GM23338 (cell line): Measurements from ENCODE around the gene CHMP5. TPM values are rescaled to one million over a fixed set of nuclear protein-coding genes. Genes with fewer than 3 reads are reported as not detected.

Experiments used
- ATAC-seq: fragments of 200-7000 bp; cut with Tn5 transposase; 3 replicates; pipeline ENCODE4 v1.9.1; 2020
- DNase-seq: peaks from one replicate; pipeline ENCODE4 v3.0.0-alpha.2; 2015; ENCODE audit warnings: low spot score
- H2AFZ ChIP-seq: fragments of 200-600 bp; sonication (generic); 2 replicates; pipeline ENCODE4 v1.8.0; 2016; ENCODE audit warnings: antibody characterized with exemption, mild to moderate bottlenecking, moderate library complexity
- H3F3A ChIP-seq: fragments of 200-600 bp; sonication (generic); replicated peaks from 2 replicates; pipeline ENCODE4 v1.8.0; 2017; ENCODE audit warnings: antibody characterized with exemption, mixed run types, low read depth
- H3K27ac ChIP-seq: fragments of 200-600 bp; sonication (generic); 2 replicates; pipeline ENCODE4 v1.6.1; 2016; ENCODE audit warnings: low read depth
- H3K27me3 ChIP-seq: fragments of 200-600 bp; sonication (generic); 2 replicates; pipeline ENCODE4 v1.8.0; 2016; ENCODE audit warnings: mild to moderate bottlenecking, mixed run types, moderate library complexity; ENCODE audit not compliant: insufficient read depth
- H3K36me3 ChIP-seq: fragments of 200-600 bp; sonication (generic); 2 replicates; pipeline ENCODE4 v1.8.0; 2016; ENCODE audit warnings: mild to moderate bottlenecking; ENCODE audit not compliant: insufficient read depth
- H3K4me1 ChIP-seq: fragments of 200-600 bp; sonication (generic); 2 replicates; pipeline ENCODE4 v1.8.0; 2016; ENCODE audit warnings: mild to moderate bottlenecking, moderate library complexity; ENCODE audit not compliant: insufficient read depth
- H3K4me2 ChIP-seq: fragments of 200-600 bp; sonication (generic); 2 replicates; pipeline ENCODE4 v1.7.1; 2017; ENCODE audit warnings: mixed run types
- H3K4me3 ChIP-seq: fragments of 200-600 bp; sonication (generic); 2 replicates; pipeline ENCODE4 v1.6.1; 2016; ENCODE audit warnings: mixed run types
- H3K79me2 ChIP-seq: fragments of 200-600 bp; sonication (generic); replicated peaks from 2 replicates; pipeline ENCODE4 v1.8.0; 2017; ENCODE audit warnings: mild to moderate bottlenecking; ENCODE audit not compliant: insufficient read depth
- H3K9me2 ChIP-seq: fragments of 200-600 bp; sonication (generic); 2 replicates; pipeline ENCODE4 v1.8.0; 2017; ENCODE audit not compliant: insufficient read depth
- H4K20me1 ChIP-seq: fragments of 200-600 bp; sonication (generic); replicated peaks from 2 replicates; pipeline ENCODE4 v1.8.0; 2017; ENCODE audit warnings: mild to moderate bottlenecking; ENCODE audit not compliant: insufficient read depth
- H3K27ac Mint-ChIP-seq: 2 replicates; pipeline ENCODE4 v1.8.0; 2020; ENCODE audit warnings: inconsistent platforms, mild to moderate bottlenecking, moderate library complexity, mixed read lengths
- H3K27me3 Mint-ChIP-seq: 3 replicates; pipeline ENCODE4 v1.8.0; 2022; ENCODE audit warnings: low read depth, mild to moderate bottlenecking, moderate library complexity, mixed read lengths, inconsistent platforms; ENCODE audit not compliant: insufficient read depth, poor library complexity
- H3K36me3 Mint-ChIP-seq: 3 replicates; pipeline ENCODE4 v1.8.0; 2021; ENCODE audit warnings: low read depth, mild to moderate bottlenecking, inconsistent platforms, moderate library complexity, mixed read lengths
- H3K4me1 Mint-ChIP-seq: 3 replicates; pipeline ENCODE4 v1.8.0; 2020; ENCODE audit warnings: mild to moderate bottlenecking, inconsistent platforms, mixed read lengths
- H3K4me3 Mint-ChIP-seq: 3 replicates; pipeline ENCODE4 v1.8.0; 2021; ENCODE audit warnings: moderate library complexity, mild to moderate bottlenecking, inconsistent platforms, mixed read lengths
- H3K9me3 Mint-ChIP-seq: 3 replicates; pipeline ENCODE4 v1.8.0; 2020; ENCODE audit warnings: moderate library complexity, mild to moderate bottlenecking, inconsistent platforms, mixed read lengths
- EZH2 ChIP-seq: fragments of 200-600 bp; sonication (generic); IDR thresholded peaks from one replicate; pipeline ENCODE4 v1.8.0; 2017; ENCODE audit warnings: antibody characterized with exemption, mild to moderate bottlenecking, low read depth; ENCODE audit not compliant: unreplicated experiment
- EZH2phosphoT487 ChIP-seq: fragments of 200-600 bp; sonication (generic); IDR thresholded peaks from one replicate; pipeline ENCODE4 v1.8.1; 2018; ENCODE audit warnings: antibody characterized with exemption; ENCODE audit not compliant: unreplicated experiment
- polyA plus RNA-seq: library from polyadenylated mRNA; unstranded; fragments of >200 nt; fragmentation: Nextera tagmentation; extraction: Ambion mirVana; gene quantifications from 2 replicates; pipeline ENCODE4 v1.2.1, GENCODE V29; 2016
- total RNA-seq: library from RNA; depleted of rRNA; stranded (reverse); fragments of >200 nt; shearing (Covaris generic); gene quantifications from 2 replicates; pipeline ENCODE4 v1.2.3, GENCODE V29; 2014
- TF ChIP-seq, protein P1 (sequence below): IDR thresholded peaks from one replicate; pipeline ENCODE4 v1.6.1; 2018; ENCODE audit warnings: antibody characterized with exemption; ENCODE audit not compliant: unreplicated experiment
- TF ChIP-seq, protein P2 (sequence below), 2 experiments: fragments of 200-600 bp in 1 of 2; sonication (generic) in 1 of 2; conservative IDR thresholded peaks; 2 replicates each; pipeline versions ENCODE4 v1.5.1 to v1.6.1; 2016 to 2017; ENCODE audit warnings: antibody characterized with exemption in 2 of 2, low read depth in 2 of 2, mild to moderate bottlenecking in 2 of 2, moderate library complexity in 1 of 2
- TF ChIP-seq, protein P3 (sequence below): IDR thresholded peaks from 2 replicates; pipeline ENCODE4 v1.6.1; 2016; ENCODE audit warnings: antibody characterized with exemption

CHMP5 gene
- total and polyA plus RNA-seq, 2 experiments from 2014 or later, result 30.9 to 77.8 TPM

DNA sequence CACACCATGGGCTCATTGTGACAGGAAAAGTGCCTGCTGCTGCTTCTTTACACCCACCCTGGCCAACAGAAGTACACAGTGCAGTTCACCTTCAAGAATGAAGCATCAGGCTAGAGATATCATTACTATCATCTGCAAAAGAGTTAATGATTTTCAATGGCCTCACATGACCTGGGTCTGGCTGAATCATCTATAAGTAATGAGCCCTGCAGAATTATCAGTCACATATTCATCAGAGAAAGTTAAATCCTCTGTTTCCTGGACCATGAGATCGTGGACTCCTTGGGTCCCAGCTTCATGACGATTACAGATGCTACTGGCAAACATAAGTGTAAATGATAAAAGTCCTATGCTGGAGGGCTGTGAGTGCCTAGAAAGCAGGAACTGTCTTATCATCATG lies 8.6 kb upstream of the CHMP5 start:
- H3F3A ChIP-seq, result no peaks in the 10 kb centered on the region

DNA sequence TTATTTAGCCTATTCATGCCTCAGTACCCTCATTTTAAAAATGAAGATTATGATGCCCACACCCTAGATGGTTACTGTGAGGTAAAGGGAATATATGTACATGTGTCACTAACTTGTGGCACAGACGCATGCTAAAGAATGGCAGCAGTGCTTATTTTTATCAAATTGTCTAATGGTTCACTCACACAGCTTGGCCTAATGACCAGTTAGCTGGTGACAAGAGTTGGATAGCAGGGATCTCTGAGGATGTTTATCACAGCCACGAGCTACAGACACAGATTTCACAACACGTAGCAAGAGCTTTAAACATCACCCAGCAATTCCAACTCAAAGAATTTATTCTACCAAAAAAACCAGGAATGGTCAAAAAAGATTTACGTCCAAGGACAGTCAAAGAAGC lies 7.6 kb upstream of the CHMP5 start:
- Histone ChIP-seq H3F3A (no peaks in the 10 kb centered on the region), H3K79me2 (peaks cover 9% of the 10 kb centered on the region; the same call in 1 of the 2 replicates), H3K4me1 (no peaks in the 10 kb centered on the region), H2AFZ (no peak overlapping the region), H4K20me1 (peaks cover 19% of the 10 kb centered on the region; the same call in 1 of the 2 replicates), H3K4me2 (no peak overlapping the region), H3K4me3 (no peak overlapping the region), H3K27me3 (no peaks in the 10 kb centered on the region), H3K27ac (no peak overlapping the region), H3K9me2 (no peaks in the 10 kb centered on the region), H3K36me3 (peaks cover 86% of the 10 kb centered on the region)
- Mint-ChIP-seq H3K4me1 (no peaks in the 10 kb centered on the region), H3K9me3 (no peaks in the 10 kb centered on the region), H3K4me3 (no peak overlapping the region), H3K36me3 (peaks cover 86% of the 10 kb centered on the region), H3K27ac (no peak overlapping the region), H3K27me3 (no peaks in the 10 kb centered on the region)
- no peak for DNase-seq
- TF ChIP-seq, protein P1, sequence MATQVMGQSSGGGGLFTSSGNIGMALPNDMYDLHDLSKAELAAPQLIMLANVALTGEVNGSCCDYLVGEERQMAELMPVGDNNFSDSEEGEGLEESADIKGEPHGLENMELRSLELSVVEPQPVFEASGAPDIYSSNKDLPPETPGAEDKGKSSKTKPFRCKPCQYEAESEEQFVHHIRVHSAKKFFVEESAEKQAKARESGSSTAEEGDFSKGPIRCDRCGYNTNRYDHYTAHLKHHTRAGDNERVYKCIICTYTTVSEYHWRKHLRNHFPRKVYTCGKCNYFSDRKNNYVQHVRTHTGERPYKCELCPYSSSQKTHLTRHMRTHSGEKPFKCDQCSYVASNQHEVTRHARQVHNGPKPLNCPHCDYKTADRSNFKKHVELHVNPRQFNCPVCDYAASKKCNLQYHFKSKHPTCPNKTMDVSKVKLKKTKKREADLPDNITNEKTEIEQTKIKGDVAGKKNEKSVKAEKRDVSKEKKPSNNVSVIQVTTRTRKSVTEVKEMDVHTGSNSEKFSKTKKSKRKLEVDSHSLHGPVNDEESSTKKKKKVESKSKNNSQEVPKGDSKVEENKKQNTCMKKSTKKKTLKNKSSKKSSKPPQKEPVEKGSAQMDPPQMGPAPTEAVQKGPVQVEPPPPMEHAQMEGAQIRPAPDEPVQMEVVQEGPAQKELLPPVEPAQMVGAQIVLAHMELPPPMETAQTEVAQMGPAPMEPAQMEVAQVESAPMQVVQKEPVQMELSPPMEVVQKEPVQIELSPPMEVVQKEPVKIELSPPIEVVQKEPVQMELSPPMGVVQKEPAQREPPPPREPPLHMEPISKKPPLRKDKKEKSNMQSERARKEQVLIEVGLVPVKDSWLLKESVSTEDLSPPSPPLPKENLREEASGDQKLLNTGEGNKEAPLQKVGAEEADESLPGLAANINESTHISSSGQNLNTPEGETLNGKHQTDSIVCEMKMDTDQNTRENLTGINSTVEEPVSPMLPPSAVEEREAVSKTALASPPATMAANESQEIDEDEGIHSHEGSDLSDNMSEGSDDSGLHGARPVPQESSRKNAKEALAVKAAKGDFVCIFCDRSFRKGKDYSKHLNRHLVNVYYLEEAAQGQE, result no peak
- TF ChIP-seq EZH2, result no peak
- ATAC-seq, result no peak

More for the DNA sequence above, 8.6 kb upstream of the CHMP5 start:
- H3K27me3 ChIP-seq, result no peaks in the 10 kb centered on the region
- peaks cover 75% of the 10 kb centered on the region for H3K36me3 ChIP-seq
- H3K27ac ChIP-seq, result no peak overlapping the region
- no peak overlapping the region for H3K27ac Mint-ChIP-seq
- no peak overlapping the region for H3K4me3 ChIP-seq
- 0 out of 2 replicates have a peak, but pooled peaks cover 2% of the 10 kb centered on the region for H3K79me2 ChIP-seq
- H3K36me3 Mint-ChIP-seq, result peaks cover 77% of the 10 kb centered on the region
- H3K9me3 Mint-ChIP-seq, result no peaks in the 10 kb centered on the region
- no peaks in the 10 kb centered on the region for H3K4me1 Mint-ChIP-seq
- no peak overlapping the region for H3K4me3 Mint-ChIP-seq
- H3K9me2 ChIP-seq, result no peaks in the 10 kb centered on the region
- TF ChIP-seq, protein P2, sequence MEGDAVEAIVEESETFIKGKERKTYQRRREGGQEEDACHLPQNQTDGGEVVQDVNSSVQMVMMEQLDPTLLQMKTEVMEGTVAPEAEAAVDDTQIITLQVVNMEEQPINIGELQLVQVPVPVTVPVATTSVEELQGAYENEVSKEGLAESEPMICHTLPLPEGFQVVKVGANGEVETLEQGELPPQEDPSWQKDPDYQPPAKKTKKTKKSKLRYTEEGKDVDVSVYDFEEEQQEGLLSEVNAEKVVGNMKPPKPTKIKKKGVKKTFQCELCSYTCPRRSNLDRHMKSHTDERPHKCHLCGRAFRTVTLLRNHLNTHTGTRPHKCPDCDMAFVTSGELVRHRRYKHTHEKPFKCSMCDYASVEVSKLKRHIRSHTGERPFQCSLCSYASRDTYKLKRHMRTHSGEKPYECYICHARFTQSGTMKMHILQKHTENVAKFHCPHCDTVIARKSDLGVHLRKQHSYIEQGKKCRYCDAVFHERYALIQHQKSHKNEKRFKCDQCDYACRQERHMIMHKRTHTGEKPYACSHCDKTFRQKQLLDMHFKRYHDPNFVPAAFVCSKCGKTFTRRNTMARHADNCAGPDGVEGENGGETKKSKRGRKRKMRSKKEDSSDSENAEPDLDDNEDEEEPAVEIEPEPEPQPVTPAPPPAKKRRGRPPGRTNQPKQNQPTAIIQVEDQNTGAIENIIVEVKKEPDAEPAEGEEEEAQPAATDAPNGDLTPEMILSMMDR (conservative IDR thresholded peaks at IDR 0.05; ENCODE audit: low read depth in 2 of 2), result no peak
- H2AFZ ChIP-seq, result no peak overlapping the region
- H4K20me1 ChIP-seq, result peaks cover 18% of the 10 kb centered on the region; the same call in 1 of the 2 replicates
- ATAC-seq, result no peak
- no peak for DNase-seq
- no peaks in the 10 kb centered on the region for H3K4me1 ChIP-seq
- no peak overlapping the region for H3K4me2 ChIP-seq
- H3K27me3 Mint-ChIP-seq, result peaks cover 2% of the 10 kb centered on the region

DNA sequence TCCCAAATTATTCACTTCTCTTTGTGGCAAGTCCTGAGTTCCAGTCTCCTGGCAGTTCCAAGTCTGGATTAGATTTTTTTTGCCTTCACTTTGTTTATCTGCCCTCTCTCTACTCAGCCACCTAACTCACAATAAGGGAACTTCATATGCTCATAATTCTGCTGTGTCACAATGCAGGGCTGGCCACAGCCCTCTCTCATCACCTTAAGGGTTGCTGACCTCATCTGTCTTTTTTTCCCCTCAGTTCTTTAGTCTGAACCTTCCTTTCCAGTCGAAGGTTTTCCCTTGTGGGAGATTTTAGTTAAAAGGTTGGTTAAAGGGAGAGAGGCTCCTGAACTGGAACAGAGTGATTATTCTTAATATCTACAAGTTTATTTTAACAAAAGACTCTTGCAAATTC lies 4.5 kb upstream of the CHMP5 start:
- H3K4me1 ChIP-seq, result peaks cover under 1% of the 10 kb centered on the region; the same call in 1 of the 2 replicates
- Mint-ChIP-seq H3K9me3 (no peaks in the 10 kb centered on the region), H3K36me3 (peaks cover 74% of the 10 kb centered on the region), H3K27ac (no peak overlapping the region), H3K4me1 (peaks cover 8% of the 10 kb centered on the region; the same call in 2 of the 3 replicates), H3K27me3 (peaks cover under 1% of the 10 kb centered on the region), H3K4me3 (no peak overlapping the region)
- peaks cover 33% of the 10 kb centered on the region for H3K79me2 ChIP-seq
- ATAC-seq (no peak), DNase-seq (no peak)
- H3K4me2 ChIP-seq, result no peak overlapping the region
- no peak overlapping the region for H2AFZ ChIP-seq
- no peak for TF ChIP-seq EZH2phosphoT487
- TF ChIP-seq, protein P3, sequence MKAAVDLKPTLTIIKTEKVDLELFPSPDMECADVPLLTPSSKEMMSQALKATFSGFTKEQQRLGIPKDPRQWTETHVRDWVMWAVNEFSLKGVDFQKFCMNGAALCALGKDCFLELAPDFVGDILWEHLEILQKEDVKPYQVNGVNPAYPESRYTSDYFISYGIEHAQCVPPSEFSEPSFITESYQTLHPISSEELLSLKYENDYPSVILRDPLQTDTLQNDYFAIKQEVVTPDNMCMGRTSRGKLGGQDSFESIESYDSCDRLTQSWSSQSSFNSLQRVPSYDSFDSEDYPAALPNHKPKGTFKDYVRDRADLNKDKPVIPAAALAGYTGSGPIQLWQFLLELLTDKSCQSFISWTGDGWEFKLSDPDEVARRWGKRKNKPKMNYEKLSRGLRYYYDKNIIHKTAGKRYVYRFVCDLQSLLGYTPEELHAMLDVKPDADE, result no peak
- no peak overlapping the region for H3K4me3 ChIP-seq
- H4K20me1 ChIP-seq, result peaks cover 19% of the 10 kb centered on the region; the same call in 1 of the 2 replicates
- no peak overlapping the region for H3K27ac ChIP-seq
- no peaks in the 10 kb centered on the region for H3K27me3 ChIP-seq
- H3K9me2 ChIP-seq, result no peaks in the 10 kb centered on the region
- no peaks in the 10 kb centered on the region for H3F3A ChIP-seq
- peaks cover 70% of the 10 kb centered on the region for H3K36me3 ChIP-seq
